K562 treated with DMSO at 1 percent for 4 hours (cell line): Measurements from ENCODE around the gene GAL. TPM values are rescaled to one million over a fixed set of nuclear protein-coding genes. Genes with fewer than 3 reads are reported as not detected.

Experiments
- total RNA-seq: library from RNA; unstranded; fragments of 300-600 nt; gene quantifications from 2 replicates; pipeline ENCODE4 v1.2.3, GENCODE V29; 2022; ENCODE audit not compliant: insufficient read depth

The GAL gene, protein sequence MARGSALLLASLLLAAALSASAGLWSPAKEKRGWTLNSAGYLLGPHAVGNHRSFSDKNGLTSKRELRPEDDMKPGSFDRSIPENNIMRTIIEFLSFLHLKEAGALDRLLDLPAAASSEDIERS
- total RNA-seq, result 30.4 and 33.2 TPM in 2 replicates

DNA sequence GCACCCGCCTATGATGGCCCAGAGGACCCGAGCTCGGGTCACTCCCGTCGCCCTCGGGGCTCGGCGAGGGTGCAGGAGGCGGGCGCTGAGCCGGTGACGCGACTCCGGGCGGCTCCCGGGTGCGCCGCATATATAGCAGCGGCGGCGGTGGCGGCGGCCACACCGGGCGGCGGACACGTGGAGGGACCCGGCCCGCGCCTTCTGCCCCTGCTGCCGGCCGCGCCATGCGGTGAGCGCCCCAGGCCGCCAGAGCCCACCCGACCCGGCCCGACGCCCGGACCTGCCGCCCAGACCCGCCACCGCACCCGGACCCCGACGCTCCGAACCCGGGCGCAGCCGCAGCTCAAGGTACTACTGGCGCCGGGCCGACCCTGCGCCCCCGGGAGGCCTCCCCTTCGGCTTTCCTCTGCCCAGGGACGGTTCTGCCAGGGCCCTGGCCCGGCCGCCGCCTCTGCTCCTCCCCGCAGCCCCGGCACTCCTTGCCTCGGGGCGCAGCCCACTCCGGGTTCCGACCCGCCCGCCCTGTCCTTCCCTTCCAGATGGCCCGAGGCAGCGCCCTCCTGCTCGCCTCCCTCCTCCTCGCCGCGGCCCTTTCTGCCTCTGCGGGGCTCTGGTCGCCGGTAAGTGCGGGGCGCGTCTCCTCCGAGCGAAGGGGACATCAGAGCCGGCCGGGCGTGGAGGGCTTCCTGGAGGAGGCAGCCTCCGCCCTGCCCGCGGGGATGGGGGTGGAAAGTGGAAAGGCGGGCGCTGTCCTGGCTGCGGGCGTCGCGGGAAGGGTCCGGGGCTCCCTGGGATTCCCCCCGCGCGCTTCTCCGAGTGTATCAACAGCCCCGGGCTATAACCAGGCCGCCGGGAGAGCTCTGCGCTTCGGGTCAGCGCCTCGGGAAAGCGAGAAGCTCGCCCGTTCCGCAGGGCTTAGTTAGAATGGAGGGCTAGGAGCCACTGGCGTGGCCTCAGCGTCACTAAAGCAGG is at the start of gene GAL:
Gene GAL (plus strand): TSS at position 160 of the 972 bp plus-strand sequence. CDS start 380 bp downstream, at position 540.

Other genes with a start within 250 kb of the GAL start
- gene PPP6R3, start 223.8 kb upstream of the GAL start, total RNA-seq, result 48.0 and 52.1 TPM in 2 replicates
- gene TESMIN, start 67.0 kb downstream of the GAL start, total RNA-seq, result 35.4 and 36.9 TPM in 2 replicates
- 5.6 and 8.0 TPM in 2 replicates for gene CPT1A, start 157.4 kb downstream of the GAL start, total RNA-seq
- 148 and 172 TPM in 2 replicates for gene MRPL21, start 219.3 kb downstream of the GAL start, total RNA-seq
- gene IGHMBP2, start 219.3 kb downstream of the GAL start, total RNA-seq, result 10.6 and 12.8 TPM in 2 replicates